NCI-H82 treated with DMSO at 0.1 percent for 48 hours (cell line): ENCODE measurements around the gene ATP9B.
A peak's percentile ranks its signal among the peaks of the same experiment; 100 is the strongest.
"Not testable (repeated sequence)": the region's sequence is repeated elsewhere in the genome, so short reads cannot be mapped to it uniquely, and the experiment has no call there.

Experiments
- DNase-seq: peaks from one replicate; lab custom pipeline; 2025; ENCODE audit not compliant: unreplicated experiment; lab: John Stamatoyannopoulos, UW

Gene ATP9B

GRCh38 chr18:79234438-79234837 is 165.2 kb downstream of the ATP9B start:
- no peak for DNase-seq

- DNase-seq = no peak
These were observed 170.4 kb downstream of the ATP9B start for GRCh38 chr18:79239631-79240030.

- no peak for DNase-seq
These were observed 172.6 kb downstream of the ATP9B start for GRCh38 chr18:79241755-79242154.

GRCh38 chr18:79242246-79242645 is 173.1 kb downstream of the ATP9B start:
- DNase-seq = no peak

GRCh38 chr18:79245517-79246001 is 176.4 kb downstream of the ATP9B start:
- no peak for DNase-seq

DNA sequence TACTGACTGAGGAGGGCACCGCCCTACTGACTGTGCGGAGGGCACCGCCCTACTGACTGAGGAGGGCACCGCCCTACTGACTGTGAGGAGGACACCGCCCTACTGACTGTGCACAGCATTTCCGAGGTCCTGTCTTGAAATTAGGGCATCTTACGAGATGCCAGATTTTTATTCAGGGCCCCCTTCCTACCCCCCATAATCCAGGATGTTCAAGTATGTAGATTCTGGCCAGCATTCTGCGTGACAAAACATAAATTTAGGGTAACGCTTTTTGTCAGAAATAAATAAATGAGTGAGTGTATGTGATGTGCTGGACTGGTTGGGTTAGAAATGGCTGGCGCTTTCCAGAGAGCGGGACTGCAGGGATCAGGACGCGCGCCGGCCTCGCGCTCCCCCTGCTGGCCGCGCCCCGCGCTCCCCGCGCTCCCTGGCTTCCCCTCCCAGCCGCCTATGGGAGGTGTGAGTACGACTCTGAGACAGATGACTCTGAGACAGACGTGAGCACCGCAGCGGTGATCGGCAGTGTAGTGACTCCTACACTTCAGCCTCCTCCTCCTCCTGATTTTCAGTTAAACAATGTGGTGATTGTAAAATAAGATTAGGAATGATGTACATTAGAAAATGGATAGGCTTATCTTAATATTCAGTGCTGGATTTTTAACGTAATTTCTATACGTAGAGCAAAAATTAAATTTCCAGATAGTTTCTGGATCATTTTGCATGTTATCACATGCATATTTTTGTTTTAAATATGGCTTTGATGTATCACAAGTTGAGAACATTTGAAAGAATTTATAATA is 177.3 kb downstream of the ATP9B start:
- DNase-seq = peak; percentile 8

DNA sequence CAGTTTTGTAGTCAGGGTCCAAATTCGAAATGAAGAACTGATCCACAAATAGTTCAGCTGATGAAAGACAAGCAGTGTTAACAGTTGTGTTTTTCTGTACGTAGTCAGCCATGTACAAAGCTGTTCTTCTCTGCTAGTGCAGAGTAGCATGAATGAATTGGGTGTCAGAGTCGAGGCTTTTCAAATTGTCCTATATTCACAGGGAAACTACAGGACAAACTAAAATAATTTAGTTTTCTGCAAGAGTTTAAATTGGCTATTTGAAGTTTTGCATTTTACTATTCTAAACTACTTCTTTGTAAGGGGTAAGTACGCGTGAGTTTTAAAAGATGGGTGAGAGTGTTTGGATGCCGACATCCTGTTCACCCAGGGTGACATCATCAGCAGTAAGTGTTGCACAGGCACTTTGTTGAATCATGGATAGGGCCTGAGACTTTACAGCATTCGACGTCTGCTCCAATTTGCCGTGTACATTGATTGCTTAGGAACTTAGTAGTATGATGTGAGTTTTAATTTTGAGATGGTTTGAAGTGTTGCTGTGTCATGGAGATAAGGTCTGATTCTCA is 179.4 kb downstream of the ATP9B start:
- no peak for DNase-seq

GRCh38 chr18:79250301-79250981 is 181.2 kb downstream of the ATP9B start:
- no peak for DNase-seq

DNA sequence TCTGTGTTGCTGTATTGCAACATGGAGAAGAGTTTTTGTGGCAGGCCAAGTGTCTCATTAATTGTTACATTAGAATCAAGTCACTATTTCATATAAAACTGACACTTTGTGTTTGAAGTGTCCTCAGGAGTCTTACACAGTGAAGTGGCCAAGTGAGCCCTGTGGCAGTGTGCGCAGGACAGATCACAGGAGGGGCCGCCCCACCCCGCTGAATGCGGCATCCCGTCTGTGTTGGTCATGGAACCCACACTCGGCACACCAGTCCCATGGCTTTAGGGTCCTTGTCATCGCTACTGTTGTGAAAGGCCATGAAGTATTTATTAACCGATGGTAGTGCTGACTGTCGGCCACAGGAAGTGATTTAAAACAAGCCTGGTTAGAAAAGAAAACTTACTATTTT is 181.8 kb downstream of the ATP9B start:
- DNase-seq = no peak

DNA sequence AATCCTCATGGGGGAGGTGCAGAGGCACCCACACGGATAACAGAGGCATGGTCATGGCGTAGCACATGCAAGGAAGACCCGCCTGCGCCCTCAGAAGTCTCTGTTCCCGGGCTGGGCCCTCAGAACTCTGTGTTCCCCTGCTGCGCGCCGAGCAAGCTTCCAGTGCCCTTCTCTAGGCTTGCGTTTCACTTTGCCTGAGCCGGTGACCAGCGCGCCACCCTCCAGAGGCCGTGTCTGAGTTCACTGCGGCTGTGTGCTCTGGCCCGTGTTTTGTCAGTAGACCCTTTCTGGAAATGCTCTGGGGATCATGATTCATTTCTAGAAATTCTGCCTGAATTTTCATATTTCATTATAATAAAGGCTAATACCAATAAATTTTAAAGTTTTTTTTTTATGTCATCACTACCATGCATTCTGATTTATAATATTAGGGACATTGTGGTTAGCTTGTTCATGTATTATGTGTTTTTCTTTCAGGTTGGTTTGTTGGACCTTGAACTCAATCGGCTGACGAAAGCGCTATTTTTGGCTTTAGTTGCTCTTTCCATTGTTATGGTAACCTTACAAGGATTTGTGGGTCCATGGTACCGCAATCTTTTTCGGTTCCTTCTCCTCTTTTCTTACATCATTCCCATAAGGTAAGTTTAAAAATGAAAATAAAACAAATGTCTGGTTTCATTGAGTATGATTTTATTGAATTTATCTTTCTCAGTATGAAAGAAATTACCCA is 183.9 kb downstream of the ATP9B start:
- no peak for DNase-seq

GRCh38 chr18:79257480-79257879 is 188.3 kb downstream of the ATP9B start:
- no peak for DNase-seq

GRCh38 chr18:79258447-79258846 is 189.3 kb downstream of the ATP9B start:
- DNase-seq = no peak

DNA sequence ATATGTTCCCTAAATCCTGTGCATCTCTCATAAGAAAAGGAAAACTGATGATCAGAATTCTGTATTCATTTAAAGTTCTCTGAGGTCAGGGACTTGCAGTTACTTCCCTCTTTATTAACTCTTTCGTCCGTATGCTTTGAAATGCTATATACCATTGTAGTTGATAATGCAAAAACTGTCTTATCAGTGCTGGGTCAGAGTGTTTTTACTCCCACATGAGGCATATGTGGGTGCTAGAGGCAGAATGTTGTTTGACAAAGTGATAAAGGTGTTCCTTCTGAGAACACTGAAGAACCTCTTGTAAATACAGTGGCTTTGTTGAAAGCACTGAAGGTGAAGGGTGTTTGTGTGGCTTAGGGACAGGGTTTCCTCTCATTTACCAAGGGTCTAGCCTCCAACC is 190.0 kb downstream of the ATP9B start:
- DNase-seq = no peak

- no peak for DNase-seq
These were observed 190.8 kb downstream of the ATP9B start for GRCh38 chr18:79260023-79260422.

GRCh38 chr18:79260510-79260909 is 191.3 kb downstream of the ATP9B start:
- no peak for DNase-seq

DNA sequence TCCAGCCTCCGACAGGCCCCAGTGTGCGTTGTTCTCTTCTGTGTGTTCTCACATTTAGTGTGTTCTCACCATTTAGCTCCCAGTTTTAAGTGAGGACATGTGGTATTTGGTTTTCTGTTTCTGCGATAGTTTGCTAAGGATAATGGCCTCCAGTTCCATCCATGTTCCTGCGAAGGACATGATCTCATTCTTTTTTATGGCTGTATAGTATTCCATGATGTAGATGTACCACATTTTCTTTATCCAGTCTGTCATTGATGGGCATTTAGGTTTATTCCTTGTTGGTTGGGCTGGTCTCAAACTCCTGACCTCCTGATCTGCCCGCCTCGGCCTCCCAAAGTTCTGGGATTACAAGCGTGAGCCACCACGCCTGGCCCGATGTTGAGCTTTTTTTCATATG is 195.9 kb downstream of the ATP9B start:
- DNase-seq = not testable (repeated sequence)

- DNase-seq = not testable (repeated sequence)
These were observed 202.6 kb downstream of the ATP9B start for GRCh38 chr18:79271812-79272211.

- no peak for DNase-seq
These were observed 203.7 kb downstream of the ATP9B start for GRCh38 chr18:79272916-79273315.

GRCh38 chr18:79274823-79275222 is 205.6 kb downstream of the ATP9B start:
- no peak for DNase-seq

DNA sequence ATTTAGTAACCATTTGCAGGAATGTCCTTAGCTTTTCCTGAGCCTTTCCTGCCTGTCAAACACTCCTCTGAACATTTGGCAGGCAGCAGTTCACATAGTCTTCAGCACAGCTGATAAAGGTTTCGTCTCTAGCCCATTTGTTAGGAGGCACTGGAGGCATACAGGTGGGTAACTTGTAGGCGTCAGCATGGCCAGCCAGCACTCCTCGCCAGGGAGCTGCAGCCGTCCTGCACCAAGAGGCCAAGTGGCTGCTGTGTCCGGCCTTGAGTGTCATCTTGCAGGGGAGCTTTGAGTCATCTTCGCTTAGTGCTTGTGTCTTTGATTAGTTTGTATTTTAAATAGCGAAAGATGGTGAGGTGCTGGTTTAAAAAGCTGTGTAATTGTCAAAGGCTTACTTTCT is 206.3 kb downstream of the ATP9B start:
- no peak for DNase-seq

DNA sequence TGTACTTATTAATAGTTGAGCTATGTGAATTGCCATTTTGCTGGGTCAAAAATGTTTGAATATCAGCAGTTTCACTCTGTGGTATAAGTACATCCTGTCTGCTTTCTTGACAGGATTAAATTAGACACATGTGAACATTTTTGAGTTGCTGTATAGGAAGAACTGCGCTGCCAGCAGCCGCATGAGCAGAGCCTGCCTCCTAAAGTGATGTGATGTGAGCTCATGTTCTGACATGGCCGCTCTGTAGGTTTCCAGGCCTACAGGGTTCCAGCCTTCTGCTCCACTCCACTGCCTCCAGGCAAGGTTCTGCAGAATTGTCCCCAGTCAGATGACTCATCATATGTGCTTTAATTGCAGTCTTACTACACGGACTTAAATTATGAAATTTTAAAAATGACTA is 206.8 kb downstream of the ATP9B start:
- DNase-seq = no peak
